Activated T-helper 2 cell treated with anti-CD3 and anti-CD28 coated beads, Interferon-gamma antibody, Interleukin-2, Interleukin-4, amounts not matched to agents 10 μg/mL and 5 μg/mL and 100 μg/mL, durations not matched to agents 14 hours and 24 hours and 36 hours (primary cell): ENCODE data around the gene PSMD2. TPM values are rescaled to one million over a fixed set of nuclear protein-coding genes. Genes with fewer than 3 reads are reported as not detected.
"Not testable (repeated sequence)": the region's sequence is repeated elsewhere in the genome, so short reads cannot be mapped to it uniquely, and the experiment has no call there.

Source experiments
- DNase-seq: peaks from one replicate; pipeline ENCODE4 v3.0.0; 2021; ENCODE audit warnings: low spot score
- H3K27ac Mint-ChIP-seq: one replicate; pipeline ENCODE4 v1.8.0; 2021; ENCODE audit warnings: mixed read lengths
- H3K27me3 Mint-ChIP-seq: one replicate; pipeline ENCODE4 v1.8.0; 2021; ENCODE audit warnings: low read depth, mixed read lengths
- H3K36me3 Mint-ChIP-seq: one replicate; pipeline ENCODE4 v1.8.0; 2021; ENCODE audit warnings: low read depth, mixed read lengths
- H3K4me1 Mint-ChIP-seq: one replicate; pipeline ENCODE4 v1.8.0; 2021; ENCODE audit warnings: low read depth, mixed read lengths
- H3K4me3 Mint-ChIP-seq: one replicate; pipeline ENCODE4 v1.8.0; 2021; ENCODE audit warnings: low read depth, mild to moderate bottlenecking, moderate library complexity, mixed read lengths
- H3K9me3 Mint-ChIP-seq: one replicate; pipeline ENCODE4 v1.8.0; 2021; ENCODE audit warnings: mixed read lengths
- intact Hi-C: fragments of 100-400 bp; cut with micrococcal nuclease; formaldehyde crosslinking; loops from one replicate; pipeline ENCODE4 v1.15.1; 2023
- total RNA-seq: library from RNA; stranded (reverse); gene quantifications from 2 replicates; pipeline ENCODE4 v1.2.3, GENCODE V29; 2022

PSMD2 gene
- total RNA-seq, 1 donor from 2014 or later, result 275 TPM

- H3K4me1 Mint-ChIP-seq, result peaks cover 28% of the 10 kb centered on the region
- H3K36me3 Mint-ChIP-seq, intact Hi-C loops, H3K4me3 Mint-ChIP-seq, H3K27ac Mint-ChIP-seq, H3K27me3 Mint-ChIP-seq, H3K9me3 Mint-ChIP-seq, DNase-seq: not testable (repeated sequence)
Measured at GRCh38 chr3:184339451-184340135, 40.6 kb downstream of the PSMD2 start.

DNA sequence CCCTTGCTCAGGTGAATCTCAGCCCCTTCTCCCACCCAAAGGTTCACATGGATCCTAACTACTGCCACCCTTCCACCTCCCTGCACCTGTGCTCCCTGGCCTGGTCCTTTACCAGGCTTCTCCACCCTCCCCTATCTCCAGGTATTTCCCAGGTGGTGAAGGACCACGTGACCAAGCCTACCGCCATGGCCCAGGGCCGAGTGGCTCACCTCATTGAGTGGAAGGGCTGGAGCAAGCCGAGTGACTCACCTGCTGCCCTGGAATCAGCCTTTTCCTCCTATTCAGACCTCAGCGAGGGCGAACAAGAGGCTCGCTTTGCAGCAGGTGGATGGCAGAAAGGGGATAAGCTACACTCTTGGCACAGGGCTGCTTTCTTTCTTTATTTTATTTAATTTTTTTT is 42.9 kb downstream of the PSMD2 start:
- Mint-ChIP-seq H3K36me3 (peaks cover 10% of the 10 kb centered on the region), H3K9me3 (no peaks in the 10 kb centered on the region), H3K27ac (no peak overlapping the region), H3K4me3 (no peak overlapping the region), H3K4me1 (peaks cover 15% of the 10 kb centered on the region), H3K27me3 (no peaks in the 10 kb centered on the region)
- intact Hi-C loops, result no loop called here
- no peak for DNase-seq

GRCh38 chr3:184343200-184343876 is 44.3 kb downstream of the PSMD2 start:
- Mint-ChIP-seq H3K27ac (no peak overlapping the region), H3K27me3 (no peaks in the 10 kb centered on the region), H3K9me3 (no peaks in the 10 kb centered on the region), H3K36me3 (peaks cover 3% of the 10 kb centered on the region), H3K4me3 (no peak overlapping the region), H3K4me1 (peaks cover 10% of the 10 kb centered on the region)
- DNase-seq, result no peak
- intact Hi-C loops, result no loop called here

DNA sequence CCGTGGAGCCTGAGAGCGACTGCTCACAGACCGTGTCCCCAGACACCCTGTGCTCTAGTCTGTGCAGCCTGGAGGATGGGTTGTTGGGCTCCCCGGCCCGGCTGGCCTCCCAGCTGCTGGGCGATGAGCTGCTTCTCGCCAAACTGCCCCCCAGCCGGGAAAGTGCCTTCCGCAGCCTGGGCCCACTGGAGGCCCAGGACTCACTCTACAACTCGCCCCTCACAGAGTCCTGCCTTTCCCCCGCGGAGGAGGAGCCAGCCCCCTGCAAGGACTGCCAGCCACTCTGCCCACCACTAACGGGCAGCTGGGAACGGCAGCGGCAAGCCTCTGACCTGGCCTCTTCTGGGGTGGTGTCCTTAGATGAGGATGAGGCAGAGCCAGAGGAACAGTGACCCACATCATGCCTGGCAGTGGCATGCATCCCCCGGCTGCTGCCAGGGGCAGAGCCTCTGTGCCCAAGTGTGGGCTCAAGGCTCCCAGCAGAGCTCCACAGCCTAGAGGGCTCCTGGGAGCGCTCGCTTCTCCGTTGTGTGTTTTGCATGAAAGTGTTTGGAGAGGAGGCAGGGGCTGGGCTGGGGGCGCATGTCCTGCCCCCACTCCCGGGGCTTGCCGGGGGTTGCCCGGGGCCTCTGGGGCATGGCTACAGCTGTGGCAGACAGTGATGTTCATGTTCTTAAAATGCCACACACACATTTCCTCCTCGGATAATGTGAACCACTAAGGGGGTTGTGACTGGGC is 45.7 kb downstream of the PSMD2 start:
- Mint-ChIP-seq H3K36me3 (peaks cover 3% of the 10 kb centered on the region), H3K27me3 (no peaks in the 10 kb centered on the region), H3K9me3 (no peaks in the 10 kb centered on the region), H3K4me3 (no peak overlapping the region), H3K4me1 (peaks cover 10% of the 10 kb centered on the region), H3K27ac (no peak overlapping the region)
- intact Hi-C loops, result no loop called here
- no peak for DNase-seq

DNA sequence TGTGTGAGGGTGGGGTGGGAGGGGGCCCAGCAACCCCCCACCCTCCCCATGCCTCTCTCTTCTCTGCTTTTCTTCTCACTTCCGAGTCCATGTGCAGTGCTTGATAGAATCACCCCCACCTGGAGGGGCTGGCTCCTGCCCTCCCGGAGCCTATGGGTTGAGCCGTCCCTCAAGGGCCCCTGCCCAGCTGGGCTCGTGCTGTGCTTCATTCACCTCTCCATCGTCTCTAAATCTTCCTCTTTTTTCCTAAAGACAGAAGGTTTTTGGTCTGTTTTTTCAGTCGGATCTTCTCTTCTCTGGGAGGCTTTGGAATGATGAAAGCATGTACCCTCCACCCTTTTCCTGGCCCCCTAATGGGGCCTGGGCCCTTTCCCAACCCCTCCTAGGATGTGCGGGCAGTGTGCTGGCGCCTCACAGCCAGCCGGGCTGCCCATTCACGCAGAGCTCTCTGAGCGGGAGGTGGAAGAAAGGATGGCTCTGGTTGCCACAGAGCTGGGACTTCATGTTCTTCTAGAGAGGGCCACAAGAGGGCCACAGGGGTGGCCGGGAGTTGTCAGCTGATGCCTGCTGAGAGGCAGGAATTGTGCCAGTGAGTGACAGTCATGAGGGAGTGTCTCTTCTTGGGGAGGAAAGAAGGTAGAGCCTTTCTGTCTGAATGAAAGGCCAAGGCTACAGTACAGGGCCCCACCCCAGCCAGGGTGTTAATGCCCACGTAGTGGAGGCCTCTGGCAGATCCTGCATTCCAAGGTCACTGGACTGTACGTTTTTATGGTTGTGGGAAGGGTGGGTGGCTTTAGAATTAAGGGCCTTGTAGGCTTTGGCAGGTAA is 46.5 kb downstream of the PSMD2 start:
- H3K27ac Mint-ChIP-seq, result no peak overlapping the region
- intact Hi-C loops, result no loop called here
- DNase-seq, result no peak
- H3K27me3 Mint-ChIP-seq, result no peaks in the 10 kb centered on the region
- peaks cover 3% of the 10 kb centered on the region for H3K36me3 Mint-ChIP-seq
- no peak overlapping the region for H3K4me3 Mint-ChIP-seq
- H3K9me3 Mint-ChIP-seq, result no peaks in the 10 kb centered on the region
- H3K4me1 Mint-ChIP-seq, result peaks cover 10% of the 10 kb centered on the region

GRCh38 chr3:184346480-184347190 is 47.6 kb downstream of the PSMD2 start:
- Mint-ChIP-seq H3K36me3 (peaks cover 3% of the 10 kb centered on the region), H3K9me3 (no peaks in the 10 kb centered on the region), H3K27me3 (no peaks in the 10 kb centered on the region), H3K4me3 (no peak overlapping the region), H3K27ac (no peak overlapping the region), H3K4me1 (peaks cover 6% of the 10 kb centered on the region)
- DNase-seq, result no peak
- intact Hi-C loops, result no loop called here

DNA sequence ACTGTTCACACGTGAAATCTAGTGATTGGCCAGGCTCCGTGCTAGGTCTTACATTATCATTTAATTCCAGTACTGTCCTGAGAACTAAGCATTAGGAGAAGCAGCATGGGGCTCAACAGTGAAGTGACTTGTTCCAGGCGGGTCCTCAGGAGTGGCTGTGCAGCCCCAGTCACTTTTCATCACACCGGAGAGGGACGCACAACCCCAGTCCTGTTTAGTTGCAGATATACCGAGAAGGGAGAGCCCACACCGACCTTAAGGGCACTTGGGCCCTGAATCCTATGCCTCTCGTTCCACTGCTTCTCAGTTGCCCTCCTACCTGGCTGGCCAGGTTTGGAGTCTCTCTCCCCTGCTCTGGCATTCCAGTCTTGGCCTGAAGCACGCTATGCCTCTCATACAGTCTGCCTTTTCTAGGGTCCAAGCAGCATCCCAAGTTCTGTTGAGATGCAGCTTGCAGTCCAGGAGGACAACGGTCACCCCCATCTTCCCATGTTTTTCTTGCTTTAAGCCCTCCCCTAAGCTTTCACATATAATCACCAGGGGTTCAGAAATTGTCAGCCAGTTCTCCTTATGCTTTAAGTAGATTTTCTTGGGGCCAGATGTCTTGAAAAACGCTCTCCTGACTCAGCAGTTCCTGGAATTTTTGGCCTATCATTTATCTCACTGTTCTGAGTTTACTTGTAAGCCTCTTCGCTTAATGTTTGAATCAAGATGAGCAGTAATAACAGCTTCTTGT is 48.4 kb downstream of the PSMD2 start:
- DNase-seq, result no peak
- no peak overlapping the region for H3K27ac Mint-ChIP-seq
- H3K27me3 Mint-ChIP-seq, result no peaks in the 10 kb centered on the region
- peaks cover 3% of the 10 kb centered on the region for H3K36me3 Mint-ChIP-seq
- intact Hi-C loops, result no loop called here
- peaks cover 6% of the 10 kb centered on the region for H3K4me1 Mint-ChIP-seq
- no peaks in the 10 kb centered on the region for H3K9me3 Mint-ChIP-seq
- no peak overlapping the region for H3K4me3 Mint-ChIP-seq

DNA sequence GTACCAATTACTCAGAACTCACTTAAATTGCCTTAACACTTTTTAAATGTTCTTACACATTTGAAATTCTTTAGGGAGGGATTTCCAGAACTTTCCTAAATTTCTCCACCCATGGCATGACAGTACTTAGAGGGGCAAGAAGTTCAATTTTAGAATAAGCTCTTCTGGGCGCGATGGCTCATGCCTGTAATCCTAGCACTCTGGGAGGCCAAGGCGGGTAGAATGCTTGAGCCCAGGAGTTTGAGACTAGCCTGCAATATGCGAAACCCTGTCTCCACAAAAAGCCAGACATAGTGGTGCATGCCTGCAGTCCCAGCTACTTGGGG is 49.0 kb downstream of the PSMD2 start:
- intact Hi-C loops, result no loop called here
- DNase-seq, result no peak
- Mint-ChIP-seq H3K9me3 (no peaks in the 10 kb centered on the region), H3K27ac (no peak overlapping the region), H3K4me3 (no peak overlapping the region), H3K36me3 (peaks cover 3% of the 10 kb centered on the region), H3K27me3 (no peaks in the 10 kb centered on the region), H3K4me1 (peaks cover 6% of the 10 kb centered on the region)

GRCh38 chr3:184349563-184350470 is 50.8 kb downstream of the PSMD2 start:
- peaks cover 3% of the 10 kb centered on the region for H3K36me3 Mint-ChIP-seq
- H3K27me3 Mint-ChIP-seq, result no peaks in the 10 kb centered on the region
- H3K27ac Mint-ChIP-seq, result no peak overlapping the region
- H3K4me1 Mint-ChIP-seq, result peaks cover 8% of the 10 kb centered on the region
- no peak overlapping the region for H3K4me3 Mint-ChIP-seq
- DNase-seq, result no peak
- intact Hi-C loops, result no loop called here
- H3K9me3 Mint-ChIP-seq, result no peaks in the 10 kb centered on the region

- intact Hi-C loops, result no loop called here
- H3K4me1 Mint-ChIP-seq, result peaks cover 8% of the 10 kb centered on the region
- no peaks in the 10 kb centered on the region for H3K27me3 Mint-ChIP-seq
- no peak overlapping the region for H3K4me3 Mint-ChIP-seq
- no peaks in the 10 kb centered on the region for H3K9me3 Mint-ChIP-seq
- H3K36me3 Mint-ChIP-seq, result peaks cover under 1% of the 10 kb centered on the region
- no peak overlapping the region for H3K27ac Mint-ChIP-seq
- DNase-seq, result no peak
Measured at GRCh38 chr3:184350618-184351017, 51.6 kb downstream of the PSMD2 start.

- Mint-ChIP-seq H3K4me3 (no peak overlapping the region), H3K27ac (no peak overlapping the region), H3K9me3 (no peaks in the 10 kb centered on the region), H3K27me3 (no peaks in the 10 kb centered on the region), H3K4me1 (peaks cover 8% of the 10 kb centered on the region), H3K36me3 (no peaks in the 10 kb centered on the region)
- no peak for DNase-seq
- intact Hi-C loops, result no loop called here
Measured at GRCh38 chr3:184351511-184352148, 52.6 kb downstream of the PSMD2 start.
